Progenitor cell of endocrine pancreas (in vitro differentiated cells): ENCODE results near the gene COL4A5. TPM values are rescaled to one million over a fixed set of nuclear protein-coding genes. Genes with fewer than 3 reads are reported as not detected.

Experiments used
- DNase-seq: peaks from one replicate; pipeline ENCODE4 v3.0.0; 2021; ENCODE audit warnings: low spot score; ENCODE audit not compliant: unreplicated experiment
- H3K27ac Mint-ChIP-seq: 2 replicates; pipeline ENCODE4 v1.8.0; 2021; ENCODE audit warnings: mild to moderate bottlenecking, moderate library complexity, mixed read lengths
- H3K27me3 Mint-ChIP-seq: 2 replicates; pipeline ENCODE4 v1.8.0; 2021; ENCODE audit warnings: mixed read lengths
- H3K36me3 Mint-ChIP-seq: 2 replicates; pipeline ENCODE4 v1.8.0; 2022; ENCODE audit warnings: mixed read lengths; ENCODE audit not compliant: insufficient read depth
- H3K4me1 Mint-ChIP-seq: 2 replicates; pipeline ENCODE4 v1.8.0; 2021; ENCODE audit warnings: low read depth, mixed read lengths
- H3K4me3 Mint-ChIP-seq: 2 replicates; pipeline ENCODE4 v1.8.0; 2021; ENCODE audit warnings: low read depth, mild to moderate bottlenecking, moderate library complexity, mixed read lengths
- H3K9me3 Mint-ChIP-seq: 2 replicates; pipeline ENCODE4 v1.8.0; 2021; ENCODE audit warnings: low read depth, mixed read lengths
- CTCF ChIP-seq: fragments of 200-600 bp; sonication (generic); IDR thresholded peaks from one replicate; pipeline ENCODE4 v1.5.0; 2021; ENCODE audit warnings: antibody characterized with exemption, mild to moderate bottlenecking; ENCODE audit not compliant: unreplicated experiment
- total RNA-seq: library from RNA; stranded (reverse); gene quantifications from 2 replicates; pipeline ENCODE4 v1.2.1, GENCODE V29; 2021

COL4A5 gene
- total RNA-seq, 1 donor from 2014 or later: 276 TPM

GRCh38 chrX:108614616-108615015 is 175.0 kb downstream of the COL4A5 start:
- Mint-ChIP-seq H3K4me1 (no peaks in the 10 kb centered on the region), H3K27ac (no peak overlapping the region), H3K27me3 (no peaks in the 10 kb centered on the region), H3K36me3 (peaks cover 16% of the 10 kb centered on the region), H3K9me3 (peaks cover 8% of the 10 kb centered on the region), H3K4me3 (no peak overlapping the region)
- TF ChIP-seq CTCF: no peak
- no peak for DNase-seq

- Mint-ChIP-seq H3K27me3 (no peaks in the 10 kb centered on the region), H3K36me3 (peaks cover 81% of the 10 kb centered on the region), H3K4me1 (no peaks in the 10 kb centered on the region), H3K4me3 (no peak overlapping the region), H3K9me3 (peaks cover 81% of the 10 kb centered on the region), H3K27ac (no peak overlapping the region)
- no peak for TF ChIP-seq CTCF
- DNase-seq: no peak
Measured at GRCh38 chrX:108640817-108641216, 201.2 kb downstream of the COL4A5 start.

- DNase-seq: no peak
- peak overlapping the region; percentile 62 for H3K27ac Mint-ChIP-seq
- H3K4me3 Mint-ChIP-seq: no peak overlapping the region
- H3K9me3 Mint-ChIP-seq: peaks cover 74% of the 10 kb centered on the region
- H3K27me3 Mint-ChIP-seq: no peaks in the 10 kb centered on the region
- H3K4me1 Mint-ChIP-seq: no peaks in the 10 kb centered on the region
- TF ChIP-seq CTCF: no peak
- H3K36me3 Mint-ChIP-seq: peaks cover 74% of the 10 kb centered on the region
Measured at GRCh38 chrX:108641589-108642272, 202.1 kb downstream of the COL4A5 start.

GRCh38 chrX:108642273-108642628 is 202.6 kb downstream of the COL4A5 start:
- H3K9me3 Mint-ChIP-seq: peaks cover 71% of the 10 kb centered on the region
- H3K27ac Mint-ChIP-seq: no peak overlapping the region
- no peak for DNase-seq
- no peak for TF ChIP-seq CTCF
- no peak overlapping the region for H3K4me3 Mint-ChIP-seq
- no peaks in the 10 kb centered on the region for H3K27me3 Mint-ChIP-seq
- H3K36me3 Mint-ChIP-seq: peaks cover 71% of the 10 kb centered on the region
- no peaks in the 10 kb centered on the region for H3K4me1 Mint-ChIP-seq

- no peak overlapping the region for H3K27ac Mint-ChIP-seq
- H3K4me1 Mint-ChIP-seq: peaks cover 1% of the 10 kb centered on the region
- H3K4me3 Mint-ChIP-seq: no peak overlapping the region
- H3K27me3 Mint-ChIP-seq: no peaks in the 10 kb centered on the region
- H3K9me3 Mint-ChIP-seq: peaks cover 6% of the 10 kb centered on the region
- DNase-seq: no peak
- H3K36me3 Mint-ChIP-seq: peaks cover 37% of the 10 kb centered on the region
- TF ChIP-seq CTCF: no peak
Measured at GRCh38 chrX:108664701-108665100, 225.1 kb downstream of the COL4A5 start.
